Body of pancreas (tissue), 4 donors: Measurements from ENCODE around the gene PSMD9. TPM values are rescaled to one million over a fixed set of nuclear protein-coding genes. Genes with fewer than 3 reads are reported as not detected.

ENCODE experiments used
- ATAC-seq: fragments of 150-250 bp; one replicate; pipeline ENCODE4 v1.9.1; 2016
- DNase-seq, 4 donors: peaks; one replicate each; pipeline ENCODE4 v3.0.0-alpha.2; 2019
- H3K27ac ChIP-seq, 4 donors: fragments of 200-600 bp; sonication (generic); 1 replicate in 3 of 4; 2 replicates in 1 of 4; pipeline versions ENCODE4 v1.5.1 to v1.6.1; 2016 to 2019; ENCODE audit warnings: mild to moderate bottlenecking in 1 of 4, mixed read lengths in 1 of 4, moderate library complexity in 1 of 4
- H3K27me3 ChIP-seq, 2 donors: fragments of 200-600 bp; sonication (generic); one replicate each; pipeline ENCODE4 v1.6.0; 2016; ENCODE audit warnings: mild to moderate bottlenecking in 1 of 2
- H3K36me3 ChIP-seq, 2 donors: fragments of 200-600 bp; sonication (generic); replicated peaks in 1 of 2; 2 replicates each; pipeline ENCODE4 v1.5.1; 2016; ENCODE audit warnings: low read depth in 2 of 2; ENCODE audit not compliant: insufficient read depth in 1 of 2
- H3K4me1 ChIP-seq: fragments of 200-600 bp; sonication (generic); one replicate; pipeline ENCODE4 v1.6.0; 2016
- H3K4me3 ChIP-seq, 2 donors: fragments of 200-600 bp; sonication (generic); 1 replicate in 1 of 2; 2 replicates in 1 of 2; pipeline ENCODE4 v1.5.1; 2016 to 2019
- H3K9me3 ChIP-seq, 3 donors: fragments of 200-600 bp; sonication (generic); 1 replicate in 2 of 3; 2 replicates in 1 of 3; pipeline ENCODE4 v1.5.1; 2016
- CTCF ChIP-seq, 7 experiments: fragments of 450-650 bp in 4 of 7; fragments of 200-600 bp in 3 of 7; sonication (generic) in 3 of 7; IDR thresholded peaks; one replicate each; pipeline ENCODE4 v1.5.1; 2016 to 2019; ENCODE audit warnings: antibody characterized with exemption in 7 of 7
- POLR2A ChIP-seq, 3 donors: fragments of 450-650 bp; IDR thresholded peaks; one replicate each; pipeline ENCODE4 v1.6.1; 2016; ENCODE audit warnings: antibody characterized with exemption in 3 of 3, mild to moderate bottlenecking in 2 of 3
- WGBS, 2 donors: methylation state at CpG; one replicate each; pipeline ENCODE4 v1.1.5; 2017; 5-methylcytosine and 5-hydroxymethylcytosine counted together
- intact Hi-C: fragments of 100-400 bp; cut with DNase I; formaldehyde crosslinking; loops from one replicate; pipeline ENCODE4 v1.15.1; 2023
- total RNA-seq, 2 donors: library from RNA; depleted of rRNA; stranded (reverse); fragments of >200 nt; gene quantifications; one replicate each; pipeline ENCODE4 v1.1.0, GENCODE V29; 2016

PSMD9 gene
- total RNA-seq, 2 donors from 2014 or later = 23.1 to 42.3 TPM

DNA sequence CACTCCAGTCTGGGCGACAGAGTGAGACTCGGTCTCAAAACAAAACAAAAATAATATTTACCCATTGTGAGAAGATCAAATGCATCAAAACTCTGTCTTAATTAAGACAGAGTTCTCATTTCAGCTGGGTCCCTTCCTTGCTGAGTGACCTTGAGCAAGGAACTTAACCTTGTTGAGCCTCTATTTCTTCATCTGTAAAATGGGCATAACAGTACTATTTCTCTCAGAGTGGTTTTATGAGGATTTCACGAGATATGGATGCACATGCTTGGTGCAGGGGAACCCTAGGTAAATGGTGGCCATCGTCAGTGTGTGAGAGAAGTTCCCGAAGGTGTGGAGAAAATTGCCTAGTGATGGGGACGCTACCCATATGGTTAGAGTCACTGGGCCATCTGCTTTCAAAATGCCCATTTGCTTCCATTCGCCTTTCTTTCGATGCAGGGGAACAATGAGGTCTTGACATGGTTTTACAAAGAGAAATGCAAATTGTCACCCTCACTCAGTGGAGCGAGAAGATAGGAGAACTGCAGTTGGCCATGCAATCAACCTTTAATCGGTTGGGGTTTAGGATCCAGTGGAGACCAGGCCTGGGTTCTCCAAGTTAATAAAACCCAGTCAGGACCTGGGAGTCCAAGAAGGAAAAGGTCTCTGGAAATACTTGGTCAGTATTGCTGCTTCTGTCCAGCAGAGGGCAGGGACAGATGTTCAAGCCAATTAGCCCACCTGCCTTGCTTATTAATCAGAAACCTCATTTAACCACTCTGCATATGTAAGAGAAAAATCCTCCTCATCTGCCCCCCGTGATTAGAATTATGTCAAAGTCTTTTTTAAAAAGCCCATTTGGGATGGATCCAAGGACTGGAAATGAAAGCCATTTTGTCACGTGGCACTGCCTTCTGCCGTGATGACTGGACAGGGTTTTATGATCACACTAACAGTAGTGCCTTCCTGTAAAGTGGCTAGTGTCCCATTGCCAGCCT is 67.0 kb downstream of the PSMD9 start:
- no peaks in the 10 kb centered on the region for H3K36me3 ChIP-seq
- no peak overlapping the region for H3K4me3 ChIP-seq
- H3K9me3 ChIP-seq = no peaks in the 10 kb centered on the region
- ATAC-seq (no peak), DNase-seq (peak in 1 of 4 donors; percentile 20)
- WGBS, 2 donors = 74 to 77% methylated on average over 13 of the region's 13 CpGs
- H3K4me1 ChIP-seq = no peaks in the 10 kb centered on the region
- intact Hi-C loops = no loop called here
- TF ChIP-seq CTCF (IDR thresholded peaks at IDR 0.05) (peak; percentile 20 to 55 (median 47)), POLR2A (IDR thresholded peaks at IDR 0.05) (no peak)
- no peak overlapping the region for H3K27ac ChIP-seq
- H3K27me3 ChIP-seq = no peaks in the 10 kb centered on the region

DNA sequence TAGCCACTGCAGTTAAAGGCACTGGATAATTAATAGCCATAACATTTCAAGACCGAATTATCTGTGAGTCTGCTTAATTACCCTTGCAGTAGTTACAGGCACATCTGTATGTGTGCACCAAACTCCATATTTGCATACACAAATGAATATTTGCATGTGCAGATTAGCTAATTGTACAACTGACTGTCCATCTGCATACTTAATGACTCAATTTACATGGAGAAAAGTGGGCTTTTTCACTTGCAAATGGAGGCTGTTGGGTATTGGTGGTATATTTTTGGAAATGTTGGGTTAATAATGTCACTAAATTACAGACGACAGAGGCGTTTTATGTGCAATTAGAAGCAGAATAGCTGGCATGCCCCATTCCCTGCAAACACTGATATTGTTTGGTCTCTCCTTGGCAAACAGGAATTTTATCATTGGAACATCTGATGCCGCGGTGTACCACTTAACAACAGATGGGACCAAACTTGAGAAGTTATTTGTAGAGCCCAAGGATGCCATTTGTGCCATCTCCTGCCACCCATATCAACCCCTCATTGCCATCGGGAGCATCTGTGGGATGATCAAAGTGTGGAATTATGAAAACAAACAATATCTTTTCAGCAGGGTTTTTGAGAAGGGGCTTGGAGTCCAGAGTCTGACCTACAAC is 69.4 kb downstream of the PSMD9 start:
- no peak overlapping the region for H3K4me3 ChIP-seq
- H3K9me3 ChIP-seq = no peaks in the 10 kb centered on the region
- no peak overlapping the region for H3K27ac ChIP-seq
- H3K36me3 ChIP-seq = no peaks in the 10 kb centered on the region
- H3K4me1 ChIP-seq = no peaks in the 10 kb centered on the region
- intact Hi-C loops = no loop called here
- WGBS, 2 donors = 58 to 76% methylated on average over 6 of the region's 6 CpGs
- DNase-seq = no peak
- TF ChIP-seq POLR2A (IDR thresholded peaks at IDR 0.05) = no peak
- TF ChIP-seq CTCF (IDR thresholded peaks at IDR 0.05) = no peak
- H3K27me3 ChIP-seq = no peaks in the 10 kb centered on the region
- no peak for ATAC-seq

GRCh38 chr12:121958541-121959240 is 70.1 kb downstream of the PSMD9 start:
- 73 to 79% methylated on average over 14 to 21 of the region's 21 CpGs for WGBS, 2 donors
- no peak overlapping the region for H3K27ac ChIP-seq
- H3K27me3 ChIP-seq = no peaks in the 10 kb centered on the region
- no peaks in the 10 kb centered on the region for H3K36me3 ChIP-seq
- intact Hi-C loops = no loop called here
- TF ChIP-seq CTCF (IDR thresholded peaks at IDR 0.05) (no peak), POLR2A (IDR thresholded peaks at IDR 0.05) (no peak)
- no peaks in the 10 kb centered on the region for H3K4me1 ChIP-seq
- H3K4me3 ChIP-seq = no peak overlapping the region
- H3K9me3 ChIP-seq = no peaks in the 10 kb centered on the region
- ATAC-seq (no peak), DNase-seq (no peak)

DNA sequence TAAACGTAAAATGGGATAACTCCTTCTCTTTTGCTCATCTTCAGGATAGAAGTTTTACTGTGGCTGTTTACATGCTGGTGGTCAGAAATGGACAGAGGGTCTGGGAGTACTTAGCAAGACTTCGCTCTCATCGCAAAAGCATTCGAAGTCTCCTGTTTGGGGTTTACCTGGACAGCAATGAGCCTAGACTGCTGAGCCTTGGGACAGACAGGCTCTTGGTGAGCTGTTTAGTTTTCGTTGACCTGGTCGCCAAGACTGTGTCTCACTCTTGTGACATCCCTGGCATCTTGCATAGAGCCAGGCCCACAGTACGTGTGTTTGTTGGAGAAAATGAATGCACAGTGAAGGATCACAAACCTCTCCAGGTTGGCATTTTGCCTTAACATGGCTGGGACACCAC is 72.0 kb downstream of the PSMD9 start:
- TF ChIP-seq CTCF (IDR thresholded peaks at IDR 0.05) (no peak), POLR2A (IDR thresholded peaks at IDR 0.05) (no peak)
- intact Hi-C loops = no loop called here
- WGBS, 2 donors = 80 to 82% methylated on average over 5 to 7 of the region's 7 CpGs
- Histone ChIP-seq H3K36me3 (no peaks in the 10 kb centered on the region), H3K27me3 (no peaks in the 10 kb centered on the region), H3K27ac (no peak overlapping the region), H3K4me3 (no peak overlapping the region), H3K4me1 (no peaks in the 10 kb centered on the region), H3K9me3 (no peaks in the 10 kb centered on the region)
- no peak for ATAC-seq
- DNase-seq = no peak
